Tibial artery (tissue), 4 donors: ENCODE measurements around the gene TMEM125.
A peak's percentile ranks its signal among the peaks of the same experiment; 100 is the strongest.

ENCODE experiments used
- DNase-seq, 2 donors: peaks; one replicate each; pipeline ENCODE4 v3.0.0-alpha.2; 2019
- H3K27ac ChIP-seq, 2 donors: fragments of 200-600 bp; sonication (generic) in 1 of 2; 1 replicate in 1 of 2; 2 replicates in 1 of 2; pipeline ENCODE4 v1.5.1; 2018 to 2019; ENCODE audit warnings: mild to moderate bottlenecking in 1 of 2
- H3K27me3 ChIP-seq, 2 donors: fragments of 200-600 bp; sonication (generic) in 1 of 2; one replicate each; pipeline versions ENCODE4 v1.5.1 to v1.6.0; 2016 to 2019
- H3K36me3 ChIP-seq, 3 donors: fragments of 200-600 bp; sonication (generic) in 2 of 3; one replicate each; pipeline ENCODE4 v1.5.1; 2016 to 2019; ENCODE audit warnings: mild to moderate bottlenecking in 2 of 3
- H3K4me1 ChIP-seq, 4 donors: fragments of 200-600 bp; sonication (generic) in 2 of 4; 1 replicate in 3 of 4; 2 replicates in 1 of 4; pipeline ENCODE4 v1.5.1; 2016 to 2019
- H3K4me3 ChIP-seq, 2 donors: fragments of 200-600 bp; sonication (generic) in 1 of 2; 1 replicate in 1 of 2; 2 replicates in 1 of 2; pipeline ENCODE4 v1.5.1; 2018 to 2019; ENCODE audit warnings: mild to moderate bottlenecking in 2 of 2
- H3K9me3 ChIP-seq, 3 donors: fragments of 200-600 bp; sonication (generic) in 1 of 3; one replicate each; pipeline ENCODE4 v1.5.1; 2016 to 2019
- CTCF ChIP-seq, 2 experiments: fragments of 200-600 bp in 1 of 2; fragments of 450-650 bp in 1 of 2; IDR thresholded peaks; one replicate each; pipeline ENCODE4 v1.5.1; 2017 to 2019; ENCODE audit warnings: antibody characterized with exemption in 2 of 2, mild to moderate bottlenecking in 1 of 2, moderate library complexity in 1 of 2
- intact Hi-C: fragments of 100-400 bp; cut with DNase I; formaldehyde crosslinking; loops from one replicate; pipeline ENCODE4 v1.15.0; 2023; ENCODE audit warnings: low total_unique reads

Gene TMEM125

GRCh38 chr1:43316738-43317520 is 47.1 kb downstream of the TMEM125 start:
- no peaks in the 10 kb centered on the region for H3K27me3 ChIP-seq
- H3K27ac ChIP-seq = no peak overlapping the region
- peak in 1 of 2 donors; percentile 55 for DNase-seq
- H3K9me3 ChIP-seq = no peaks in the 10 kb centered on the region
- no peaks in the 10 kb centered on the region for H3K36me3 ChIP-seq
- intact Hi-C loops = no loop called here
- H3K4me1 ChIP-seq = no peaks in the 10 kb centered on the region
- peak in 1 of 2 experiments; percentile 19 for TF ChIP-seq CTCF (IDR thresholded peaks at IDR 0.05)
- no peak overlapping the region for H3K4me3 ChIP-seq

- intact Hi-C loops = no loop called here
- Histone ChIP-seq H3K4me1 (no peaks in the 10 kb centered on the region), H3K9me3 (no peaks in the 10 kb centered on the region), H3K27me3 (no peaks in the 10 kb centered on the region), H3K4me3 (no peak overlapping the region), H3K27ac (no peak overlapping the region), H3K36me3 (no peaks in the 10 kb centered on the region)
- DNase-seq = peak in 1 of 2 donors; percentile 49
- TF ChIP-seq CTCF (IDR thresholded peaks at IDR 0.05) = no peak
Measured at GRCh38 chr1:43317817-43318471, 48.2 kb downstream of the TMEM125 start.

- no peak overlapping the region for H3K27ac ChIP-seq
- H3K4me3 ChIP-seq = no peak overlapping the region
- H3K36me3 ChIP-seq = no peaks in the 10 kb centered on the region
- H3K4me1 ChIP-seq = no peaks in the 10 kb centered on the region
- no peak for TF ChIP-seq CTCF (IDR thresholded peaks at IDR 0.05)
- intact Hi-C loops = no loop called here
- no peaks in the 10 kb centered on the region for H3K27me3 ChIP-seq
- H3K9me3 ChIP-seq = no peaks in the 10 kb centered on the region
- DNase-seq = peak in 1 of 2 donors; percentile 43
Measured at GRCh38 chr1:43318831-43319230, 49.0 kb downstream of the TMEM125 start.

- H3K27ac ChIP-seq = no peak overlapping the region
- no peak for DNase-seq
- H3K27me3 ChIP-seq = no peaks in the 10 kb centered on the region
- intact Hi-C loops = no loop called here
- peaks cover 0 to 2% (median 0%) of the 10 kb centered on the region in 3 donors for H3K36me3 ChIP-seq
- H3K4me1 ChIP-seq = no peaks in the 10 kb centered on the region
- no peak overlapping the region for H3K4me3 ChIP-seq
- no peaks in the 10 kb centered on the region for H3K9me3 ChIP-seq
- no peak for TF ChIP-seq CTCF (IDR thresholded peaks at IDR 0.05)
Measured at GRCh38 chr1:43319288-43319687, 49.5 kb downstream of the TMEM125 start.

- Histone ChIP-seq H3K36me3 (peaks cover 0 to 7% (median 0%) of the 10 kb centered on the region in 3 donors), H3K27me3 (no peaks in the 10 kb centered on the region), H3K4me1 (no peaks in the 10 kb centered on the region), H3K4me3 (no peak overlapping the region), H3K9me3 (peaks cover 0 to under 1% (median 0%) of the 10 kb centered on the region in 3 donors), H3K27ac (no peak overlapping the region)
- no peak for TF ChIP-seq CTCF (IDR thresholded peaks at IDR 0.05)
- intact Hi-C loops = no loop called here
- DNase-seq = peak in 1 of 2 donors; percentile 48
Measured at GRCh38 chr1:43319766-43320165, 50.0 kb downstream of the TMEM125 start.
